Suprapubic skin (tissue), 2 donors: ENCODE results near the gene KIAA0513.

Source experiments
- EP300 ChIP-seq: sonication (generic); formaldehyde crosslinking; IDR thresholded peaks from one replicate; pipeline ENCODE4 v1.6.1; 2017; ENCODE audit warnings: antibody characterized with exemption
- POLR2A ChIP-seq, 2 donors: fragments of 450-650 bp; IDR thresholded peaks; one replicate each; pipeline ENCODE4 v1.6.1; 2017; ENCODE audit warnings: antibody characterized with exemption in 2 of 2, mild to moderate bottlenecking in 2 of 2, moderate library complexity in 2 of 2

DNA sequence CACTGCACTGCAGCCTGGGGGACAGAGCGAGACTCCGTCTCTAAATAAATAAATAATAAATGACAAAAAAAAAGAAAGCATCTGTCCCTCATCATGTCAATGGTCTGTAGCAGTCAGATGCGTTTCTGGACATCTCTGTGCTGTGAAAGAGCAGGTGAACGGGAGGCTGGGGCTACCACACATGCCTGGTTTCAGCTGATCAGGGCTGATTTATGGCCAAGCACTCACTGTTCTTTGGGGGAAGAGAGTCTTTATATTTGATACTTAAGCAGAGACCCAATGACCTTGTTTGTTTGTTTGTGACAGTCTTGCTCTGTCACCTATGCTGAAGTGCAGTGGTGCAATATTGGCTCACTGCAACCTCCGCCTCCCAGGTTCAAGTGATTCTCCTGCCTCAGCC lies 17.5 kb downstream of the KIAA0513 start:
- no peak for TF ChIP-seq POLR2A (IDR thresholded peaks at IDR 0.05)
- TF ChIP-seq EP300: no peak
